GM10847 (cell line): ENCODE results near the gene SH3PXD2A.

Experiments
- POLR2A ChIP-seq: IDR thresholded peaks from 2 replicates; pipeline ENCODE4 v1.6.1; 2011; ENCODE audit not compliant: insufficient read length; ENCODE audit errors: extremely low read depth

Gene SH3PXD2A

DNA sequence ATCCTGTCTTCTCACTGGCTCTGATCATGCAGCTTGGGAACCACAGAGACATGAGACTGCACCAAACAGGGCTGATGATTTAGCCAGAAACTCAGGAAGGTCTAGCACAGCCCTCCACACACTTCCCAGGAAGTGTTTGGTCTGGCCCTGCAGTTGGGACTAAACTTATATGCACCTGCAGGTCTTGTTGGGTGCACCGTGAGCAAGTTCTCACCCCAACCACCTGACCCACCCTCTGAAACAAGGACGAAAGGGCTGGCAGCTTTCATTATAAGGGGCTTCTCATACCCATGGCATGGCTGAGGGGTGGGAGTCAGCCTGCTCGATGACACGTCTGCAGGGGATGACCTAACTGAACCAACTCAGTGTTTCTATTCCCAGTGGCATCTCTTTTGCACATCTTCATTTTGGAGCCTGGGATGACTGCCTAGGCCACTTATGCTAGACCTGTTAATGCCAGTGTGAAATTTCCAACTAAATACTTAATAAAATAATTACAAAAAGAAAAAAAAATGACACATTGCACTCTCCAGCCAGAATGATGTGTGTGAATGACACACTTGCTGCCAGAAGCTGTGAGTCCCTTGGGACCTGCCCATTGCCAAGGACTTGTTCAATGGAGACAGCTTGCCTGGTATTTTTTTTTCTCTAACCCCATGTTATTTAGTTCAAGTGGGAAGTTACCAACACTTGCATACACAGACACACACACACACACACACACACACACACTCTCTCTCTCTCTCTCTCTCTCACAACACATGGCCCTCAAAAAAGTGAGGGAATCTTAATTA is 259.2 kb downstream of the SH3PXD2A start:
- no peak for TF ChIP-seq POLR2A

DNA sequence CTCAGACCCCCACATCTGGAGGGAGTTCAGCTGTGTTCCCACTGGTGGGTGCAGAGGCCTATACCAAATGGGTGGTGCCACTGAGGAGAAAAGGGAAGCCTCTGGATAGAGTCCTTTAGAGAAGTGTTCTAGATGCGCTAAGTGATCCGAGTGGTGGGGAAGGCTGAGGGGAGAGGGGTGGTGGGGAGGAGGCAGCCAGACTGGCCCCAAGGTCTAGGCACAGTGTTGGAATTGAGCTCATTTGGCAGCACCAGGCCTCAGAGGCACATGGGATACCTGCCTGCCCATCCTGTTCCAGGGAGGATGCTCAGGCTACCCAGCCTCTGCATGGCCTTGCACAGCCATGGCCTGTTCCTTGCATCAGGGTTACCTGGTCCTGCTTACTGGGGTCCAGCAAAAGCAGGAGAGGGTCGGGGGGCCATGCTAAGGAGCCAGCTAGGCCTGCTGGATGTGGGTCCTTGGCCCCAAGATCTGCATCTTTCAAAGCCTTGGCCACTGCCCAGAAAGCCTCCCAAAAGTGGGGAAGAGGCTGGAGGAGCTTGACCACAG is 262.3 kb downstream of the SH3PXD2A start:
- TF ChIP-seq POLR2A: no peak

DNA sequence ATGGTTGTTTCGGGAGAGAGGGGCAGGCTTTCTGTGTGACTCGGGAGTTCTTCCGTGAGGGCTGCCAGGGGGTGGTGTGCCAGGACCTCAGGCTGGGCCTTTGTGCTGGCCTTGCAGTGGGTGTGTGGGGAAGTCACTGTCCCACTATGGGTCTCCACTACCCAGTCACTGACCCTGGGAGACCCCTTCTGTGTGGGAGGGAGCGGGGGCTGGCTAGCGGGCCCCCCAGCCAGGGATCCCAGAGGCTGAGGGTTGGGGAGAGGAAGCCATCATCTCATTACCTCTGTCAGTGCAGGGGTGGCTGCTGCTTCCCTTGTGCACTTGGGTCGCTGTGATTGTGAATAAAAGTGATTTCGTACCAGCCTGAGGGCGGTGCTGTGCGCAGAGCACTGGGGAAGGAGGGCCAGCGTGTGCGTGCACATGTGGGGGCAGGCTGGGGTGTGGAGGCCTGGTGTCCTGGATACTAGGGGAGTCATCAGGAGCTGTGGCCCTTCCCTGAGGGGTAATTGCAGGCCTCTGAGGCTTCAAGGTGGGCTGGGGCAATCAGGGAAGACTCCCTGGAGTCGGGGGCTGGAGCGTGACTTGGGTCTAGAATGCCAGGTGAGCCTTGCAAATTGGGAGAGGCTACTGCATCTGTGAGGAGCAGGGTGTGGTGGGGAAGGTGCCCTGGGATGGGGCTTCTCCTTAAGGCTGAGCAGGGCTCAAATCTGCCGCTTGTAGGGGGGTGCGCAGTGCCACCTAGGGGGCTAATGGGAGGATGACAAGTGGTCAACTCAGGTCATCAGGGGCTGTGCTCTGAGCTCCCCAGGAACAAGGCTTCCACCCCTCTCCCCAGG is 263.0 kb downstream of the SH3PXD2A start:
- TF ChIP-seq POLR2A: no peak

DNA sequence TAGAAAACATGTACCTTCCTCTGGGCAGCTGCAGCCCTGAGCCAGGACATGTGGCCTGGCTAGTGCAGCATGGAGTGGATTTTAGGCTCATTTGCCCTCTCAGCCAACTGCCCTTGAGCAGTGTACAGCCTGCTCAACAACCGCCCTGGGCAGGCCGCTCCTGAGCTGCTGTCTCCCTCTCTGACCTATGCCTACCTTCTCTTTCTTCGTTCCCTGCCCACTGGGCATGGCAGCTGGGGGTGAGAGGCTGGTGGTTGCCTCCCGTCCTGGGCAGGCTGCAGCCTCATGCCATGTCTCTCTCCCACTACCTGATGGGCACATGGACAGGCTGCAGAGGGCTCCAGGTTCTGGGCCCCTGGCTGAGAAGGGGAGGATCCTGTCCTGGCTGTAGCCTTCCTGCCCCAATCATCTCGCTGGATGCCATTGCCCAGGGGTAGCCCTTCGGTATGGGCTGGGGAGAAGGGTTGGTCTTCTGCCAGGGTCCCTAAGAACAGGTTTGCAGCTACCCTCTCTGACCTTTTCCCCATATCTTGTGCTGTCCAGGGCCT is 264.6 kb downstream of the SH3PXD2A start:
- no peak for TF ChIP-seq POLR2A

DNA sequence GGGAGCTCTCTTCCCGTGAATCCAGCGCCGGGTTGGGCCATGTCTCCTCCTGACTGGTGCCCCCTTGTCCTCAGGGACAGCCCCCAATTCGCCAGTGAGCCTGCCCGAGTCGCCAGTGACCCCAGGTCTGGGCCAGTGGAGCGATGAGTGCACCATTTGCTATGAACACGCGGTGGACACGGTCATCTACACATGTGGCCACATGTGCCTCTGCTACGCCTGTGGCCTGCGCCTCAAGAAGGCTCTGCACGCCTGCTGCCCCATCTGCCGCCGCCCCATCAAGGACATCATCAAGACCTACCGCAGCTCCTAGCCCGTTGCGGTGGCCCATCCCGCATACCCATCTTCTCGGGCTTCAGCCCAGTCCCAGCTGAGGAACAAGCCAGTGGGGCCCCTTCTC is 265.3 kb downstream of the SH3PXD2A start:
- TF ChIP-seq POLR2A: no peak

DNA sequence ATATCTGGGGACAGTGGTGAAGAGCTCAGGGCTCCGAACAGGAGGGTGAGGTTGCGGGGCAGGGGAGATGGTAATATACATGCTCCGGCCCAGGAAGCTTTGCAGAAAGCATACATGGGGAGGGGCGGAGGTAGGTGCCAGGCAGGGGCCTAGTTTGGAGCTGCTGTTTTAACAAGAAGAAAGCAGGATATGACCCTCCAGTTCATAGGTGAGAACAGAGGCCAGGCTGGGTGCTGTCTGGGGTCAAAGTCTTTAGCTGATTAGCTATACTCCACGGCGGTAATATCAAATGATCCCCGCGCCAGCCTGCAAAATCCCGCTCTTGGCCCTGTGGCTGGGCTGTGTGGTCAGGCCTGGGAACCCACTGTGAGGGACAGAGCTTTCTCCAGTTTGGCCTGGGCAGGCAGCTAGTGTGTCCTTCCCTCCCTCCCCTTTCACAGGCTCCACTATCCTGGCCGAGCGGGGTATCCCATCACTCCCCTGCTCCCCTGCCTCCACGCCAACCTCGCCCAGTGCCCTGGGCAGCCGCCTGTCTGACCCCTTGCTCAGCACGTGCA is 266.2 kb downstream of the SH3PXD2A start:
- no peak for TF ChIP-seq POLR2A

DNA sequence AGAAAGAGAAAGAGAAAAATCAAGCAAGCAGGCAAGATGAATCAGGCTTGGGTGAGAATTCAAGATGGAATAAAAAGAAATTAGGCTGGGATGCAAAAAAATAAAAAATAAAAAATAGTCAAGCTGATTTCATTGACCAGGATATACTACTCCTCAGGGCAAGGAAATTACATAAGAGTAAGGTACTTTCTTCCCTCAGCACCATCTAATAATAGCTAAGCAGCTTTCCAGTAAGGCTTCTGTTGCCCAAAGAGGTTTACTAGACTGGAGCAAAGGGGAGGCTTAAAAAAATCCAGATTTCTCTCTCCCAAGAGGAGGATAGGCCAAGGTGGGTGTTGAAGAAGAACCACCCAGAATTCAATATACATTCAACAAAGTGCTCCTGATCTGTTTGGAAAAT is 268.3 kb downstream of the SH3PXD2A start:
- no peak for TF ChIP-seq POLR2A

DNA sequence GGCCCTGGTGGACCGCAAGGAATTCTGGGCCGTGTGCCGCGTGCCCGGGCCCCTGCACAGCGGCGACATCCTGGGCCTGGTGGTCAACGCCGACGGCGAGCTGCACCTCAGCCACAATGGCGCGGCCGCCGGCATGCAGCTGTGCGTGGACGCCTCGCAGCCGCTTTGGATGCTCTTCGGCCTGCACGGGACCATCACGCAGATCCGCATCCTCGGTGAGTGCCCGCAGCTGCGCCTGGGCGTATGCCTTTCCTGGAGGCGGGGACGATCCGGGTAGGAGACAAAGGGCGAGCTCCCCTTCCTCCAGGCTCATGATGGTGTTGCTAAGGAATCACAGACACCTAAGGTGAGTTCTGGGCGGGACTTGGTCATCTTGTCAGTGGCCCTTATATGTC is 270.4 kb downstream of the SH3PXD2A start:
- no peak for TF ChIP-seq POLR2A

DNA sequence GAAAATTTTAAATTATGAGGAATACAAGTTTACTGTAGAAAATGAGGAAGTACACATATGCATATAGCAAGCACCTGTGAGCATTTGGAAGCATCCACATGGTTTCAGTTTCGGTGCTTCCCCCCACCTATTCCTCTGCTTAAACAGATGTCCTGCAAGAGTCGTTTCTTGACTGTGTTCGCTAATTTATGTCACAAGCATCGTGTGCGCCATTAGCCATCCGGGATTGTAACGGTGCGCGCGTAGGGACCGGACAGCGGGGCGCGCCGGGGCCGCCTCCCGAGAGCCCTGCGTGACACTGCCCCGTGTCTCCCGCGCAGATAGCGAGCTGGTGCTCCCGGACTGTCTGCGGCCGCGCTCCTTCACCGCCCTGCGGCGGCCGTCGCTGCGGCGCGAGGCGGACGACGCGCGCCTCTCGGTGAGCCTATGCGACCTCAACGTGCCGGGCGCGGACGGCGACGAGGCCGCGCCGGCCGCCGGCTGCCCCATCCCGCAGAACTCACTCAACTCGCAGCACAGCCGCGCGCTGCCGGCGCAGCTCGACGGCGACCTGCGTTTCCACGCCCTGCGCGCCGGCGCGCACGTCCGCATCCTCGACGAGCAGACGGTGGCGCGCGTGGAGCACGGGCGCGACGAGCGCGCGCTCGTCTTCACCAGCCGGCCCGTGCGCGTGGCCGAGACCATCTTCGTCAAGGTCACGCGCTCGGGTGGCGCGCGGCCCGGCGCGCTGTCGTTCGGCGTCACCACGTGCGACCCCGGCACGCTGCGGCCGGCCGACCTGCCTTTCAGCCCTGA is 271.0 kb downstream of the SH3PXD2A start:
- TF ChIP-seq POLR2A: no peak

DNA sequence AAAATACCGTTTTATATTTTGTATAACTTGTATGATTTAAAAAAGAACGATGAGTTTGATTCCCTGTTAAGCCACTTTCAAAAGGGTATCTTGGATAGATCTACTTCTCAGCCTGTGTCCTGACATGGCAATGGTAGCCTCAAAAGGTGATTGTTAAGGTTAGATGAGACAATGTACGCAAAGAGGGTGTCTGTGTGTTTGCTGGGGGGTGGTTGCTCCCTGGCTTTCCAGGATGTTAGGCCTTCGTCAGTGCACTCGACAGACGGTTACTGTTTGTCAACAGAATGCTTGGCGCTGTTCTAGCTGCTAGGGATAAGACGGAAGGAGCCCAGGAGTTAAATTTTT is 271.5 kb downstream of the SH3PXD2A start:
- no peak for TF ChIP-seq POLR2A

DNA sequence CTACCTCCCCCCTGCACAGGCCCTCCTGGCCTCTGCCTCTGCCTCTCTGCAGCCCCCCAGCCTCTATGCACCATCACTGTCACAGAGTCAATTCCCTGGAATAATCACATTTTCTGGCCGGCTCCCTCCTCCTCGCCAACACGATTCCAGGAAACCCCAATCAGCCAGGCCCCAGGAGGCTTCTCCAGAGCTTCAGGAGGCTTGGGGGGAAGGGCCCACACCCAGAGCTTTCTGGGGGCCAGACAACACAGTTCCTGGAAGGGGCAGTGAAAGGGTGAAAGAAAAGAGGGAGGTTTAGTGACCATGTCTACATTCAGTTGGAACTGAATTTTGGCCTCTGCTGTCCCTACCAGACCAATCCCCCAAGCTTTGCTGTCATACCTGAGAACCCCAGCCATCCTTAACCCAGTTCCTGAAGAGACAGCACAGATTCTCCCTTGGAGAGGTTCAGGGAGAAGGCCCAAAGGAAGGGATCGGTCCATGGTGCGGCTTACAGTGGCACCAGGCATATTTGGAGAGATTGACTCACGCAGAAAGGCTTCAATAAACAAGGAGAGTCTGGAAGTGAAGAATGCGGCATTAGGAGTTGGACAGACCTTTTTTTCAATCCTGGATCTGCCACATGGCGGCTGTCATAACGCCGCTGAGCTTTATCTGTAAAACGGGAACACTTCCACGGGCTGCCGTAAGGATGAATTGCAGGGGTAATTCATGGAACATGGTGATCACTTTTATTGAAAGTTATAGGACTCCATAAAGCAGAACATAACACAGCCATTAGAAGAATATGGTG is 272.8 kb downstream of the SH3PXD2A start:
- no peak for TF ChIP-seq POLR2A

DNA sequence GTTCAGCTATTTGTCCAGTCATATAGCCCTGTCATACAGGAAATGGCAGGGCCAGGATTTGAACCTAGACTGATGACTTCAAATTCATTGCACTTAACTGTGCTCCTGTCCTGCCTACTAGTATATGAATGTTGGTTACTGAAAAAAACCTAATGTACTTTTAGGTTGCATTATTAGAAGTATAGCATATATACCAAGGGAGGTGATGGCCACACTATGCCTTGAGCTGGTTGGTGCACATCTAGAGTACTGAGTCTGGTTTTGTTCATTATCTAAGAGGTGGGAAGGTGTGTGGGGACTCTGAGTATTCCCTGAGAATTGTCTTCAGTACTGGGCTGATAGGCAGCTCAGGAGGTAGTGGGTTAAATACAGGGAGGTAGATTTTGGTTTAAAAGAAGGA is 273.9 kb downstream of the SH3PXD2A start:
- no peak for TF ChIP-seq POLR2A

DNA sequence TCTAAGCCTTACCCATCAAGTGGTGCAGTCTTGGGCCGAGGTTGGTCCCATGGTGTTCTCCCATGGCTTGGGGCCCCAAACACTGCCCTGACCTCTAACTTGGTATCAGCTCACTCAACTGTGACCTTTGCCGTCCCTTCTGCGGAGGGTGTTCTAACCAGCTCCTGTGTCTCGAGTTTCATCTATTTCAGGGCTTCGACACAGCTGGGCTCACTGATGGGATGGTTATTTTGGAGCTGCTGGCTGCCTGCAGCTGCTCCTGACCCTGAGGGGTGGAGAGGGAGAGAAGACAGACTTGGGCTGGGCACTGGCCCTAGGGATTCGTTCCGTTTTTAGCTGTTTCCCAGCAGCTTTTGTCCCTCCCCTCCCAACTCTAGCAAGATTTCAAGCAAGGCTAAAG is 274.9 kb downstream of the SH3PXD2A start:
- no peak for TF ChIP-seq POLR2A

DNA sequence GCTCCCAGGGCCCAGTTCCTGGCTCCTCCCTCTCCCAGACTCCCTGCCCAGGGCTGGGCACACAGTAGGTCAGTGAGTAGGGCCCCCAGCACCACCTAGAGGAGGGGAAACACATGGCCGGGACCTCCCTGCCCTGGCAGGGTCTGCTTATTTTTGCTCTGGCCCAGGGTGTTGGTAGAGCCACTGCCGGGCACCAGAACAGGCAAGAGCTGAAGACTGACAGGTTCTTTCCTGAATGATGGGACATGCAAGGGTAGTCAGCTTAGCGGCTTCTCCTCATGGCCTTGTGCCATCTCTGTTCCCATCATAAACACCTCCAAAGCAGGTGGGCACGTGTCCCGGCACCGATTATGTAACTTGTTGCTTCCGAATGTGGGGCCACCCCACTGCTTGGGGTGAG is 275.4 kb downstream of the SH3PXD2A start:
- TF ChIP-seq POLR2A: no peak
